GM20000 (cell line): ENCODE data around the gene SLC17A5.
"Not testable (repeated sequence)": the region's sequence is repeated elsewhere in the genome, so short reads cannot be mapped to it uniquely, and the experiment has no call there.

Experiments used
- DNase-seq: peaks from one replicate; pipeline ENCODE4 v3.0.0; 2012; ENCODE audit warnings: low spot score
- TF ChIP-seq, protein P1 (sequence below): IDR thresholded peaks from 2 replicates; pipeline ENCODE4 v1.5.1; 2012; ENCODE audit warnings: mild to moderate bottlenecking, control low read depth; ENCODE audit errors: extremely low read depth, missing control alignments

SLC17A5 gene

DNA sequence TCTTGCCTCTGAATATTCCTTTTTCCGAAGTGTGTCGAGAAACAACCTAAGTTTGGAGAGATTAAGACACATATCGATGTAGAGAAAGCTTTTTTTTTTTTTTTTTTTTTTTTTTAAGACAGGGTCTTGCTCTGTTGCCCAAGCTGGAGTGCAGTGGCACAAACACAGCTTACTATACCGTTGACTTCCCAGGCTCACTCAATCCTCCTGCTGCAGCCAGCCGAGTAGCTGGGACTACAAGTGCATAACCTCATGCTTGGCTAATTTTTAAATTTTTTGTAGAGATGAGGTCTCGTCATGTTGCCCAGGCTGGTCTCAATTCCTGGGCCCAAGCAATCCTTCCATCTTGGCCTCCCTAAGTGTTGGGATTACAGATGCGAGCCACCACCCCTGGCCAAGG lies 21.4 kb downstream of the SLC17A5 start:
- DNase-seq = no peak
- TF ChIP-seq, protein P1, sequence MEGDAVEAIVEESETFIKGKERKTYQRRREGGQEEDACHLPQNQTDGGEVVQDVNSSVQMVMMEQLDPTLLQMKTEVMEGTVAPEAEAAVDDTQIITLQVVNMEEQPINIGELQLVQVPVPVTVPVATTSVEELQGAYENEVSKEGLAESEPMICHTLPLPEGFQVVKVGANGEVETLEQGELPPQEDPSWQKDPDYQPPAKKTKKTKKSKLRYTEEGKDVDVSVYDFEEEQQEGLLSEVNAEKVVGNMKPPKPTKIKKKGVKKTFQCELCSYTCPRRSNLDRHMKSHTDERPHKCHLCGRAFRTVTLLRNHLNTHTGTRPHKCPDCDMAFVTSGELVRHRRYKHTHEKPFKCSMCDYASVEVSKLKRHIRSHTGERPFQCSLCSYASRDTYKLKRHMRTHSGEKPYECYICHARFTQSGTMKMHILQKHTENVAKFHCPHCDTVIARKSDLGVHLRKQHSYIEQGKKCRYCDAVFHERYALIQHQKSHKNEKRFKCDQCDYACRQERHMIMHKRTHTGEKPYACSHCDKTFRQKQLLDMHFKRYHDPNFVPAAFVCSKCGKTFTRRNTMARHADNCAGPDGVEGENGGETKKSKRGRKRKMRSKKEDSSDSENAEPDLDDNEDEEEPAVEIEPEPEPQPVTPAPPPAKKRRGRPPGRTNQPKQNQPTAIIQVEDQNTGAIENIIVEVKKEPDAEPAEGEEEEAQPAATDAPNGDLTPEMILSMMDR = no peak

DNA sequence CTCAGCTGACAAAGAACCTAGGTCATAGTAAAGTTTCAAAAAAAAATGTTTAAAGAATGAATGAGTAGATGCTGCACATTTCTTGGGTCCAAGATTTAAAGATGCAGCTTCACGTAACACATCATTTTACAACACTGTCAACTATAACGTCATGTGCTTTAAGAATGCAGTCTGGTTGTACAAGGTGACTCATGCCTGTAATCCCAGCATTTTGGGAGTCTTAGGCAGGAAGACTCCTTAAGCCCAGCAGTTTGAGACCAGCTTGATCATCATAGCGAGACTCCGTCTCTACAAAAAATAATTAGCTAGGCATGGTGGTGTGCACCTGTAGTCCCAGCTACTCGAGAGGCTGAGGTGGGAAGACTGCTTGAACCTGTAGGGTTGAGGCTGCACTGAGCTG lies 21.9 kb downstream of the SLC17A5 start:
- DNase-seq = no peak
- TF ChIP-seq, protein P1 = no peak

DNA sequence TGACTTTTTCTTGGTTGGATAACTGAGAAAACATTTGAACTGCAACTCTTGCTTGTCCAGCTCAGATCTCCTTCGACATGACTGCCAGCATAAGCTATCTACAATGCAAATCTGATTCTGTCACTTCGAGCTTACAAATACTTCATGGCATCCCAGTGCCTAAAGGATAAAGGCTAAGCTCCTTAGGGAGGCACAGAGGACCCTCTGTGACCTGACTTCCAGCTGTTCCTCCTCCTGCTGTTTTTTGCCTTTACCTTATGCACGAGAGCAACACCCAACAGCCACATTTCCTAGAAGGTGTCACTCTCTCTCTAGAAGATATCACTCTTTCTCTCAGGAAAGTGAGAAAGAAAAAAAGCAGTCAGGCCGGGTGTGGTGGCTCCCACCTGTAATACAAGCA lies 23.4 kb downstream of the SLC17A5 start:
- no peak for DNase-seq
- TF ChIP-seq, protein P1 = no peak

DNA sequence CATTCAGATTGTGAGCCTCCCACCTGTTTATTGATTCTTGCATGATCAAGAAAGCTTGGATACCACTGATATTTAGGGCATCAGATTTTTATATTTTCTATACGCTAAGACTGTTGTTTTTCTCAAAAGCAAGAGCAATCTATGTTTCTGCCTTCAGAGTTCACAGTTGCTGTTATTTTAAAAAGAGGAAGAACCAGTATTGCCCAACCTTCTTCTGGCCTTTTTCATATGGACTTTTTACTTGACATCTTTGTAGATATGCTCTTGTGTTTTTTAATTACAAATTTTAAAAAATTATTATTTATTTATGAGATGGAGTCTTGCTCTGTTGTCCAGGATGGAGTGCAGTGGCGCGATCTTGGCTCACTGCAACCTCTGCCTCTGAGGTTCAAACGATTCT lies 28.9 kb downstream of the SLC17A5 start:
- DNase-seq = no peak
- TF ChIP-seq, protein P1 = no peak

DNA sequence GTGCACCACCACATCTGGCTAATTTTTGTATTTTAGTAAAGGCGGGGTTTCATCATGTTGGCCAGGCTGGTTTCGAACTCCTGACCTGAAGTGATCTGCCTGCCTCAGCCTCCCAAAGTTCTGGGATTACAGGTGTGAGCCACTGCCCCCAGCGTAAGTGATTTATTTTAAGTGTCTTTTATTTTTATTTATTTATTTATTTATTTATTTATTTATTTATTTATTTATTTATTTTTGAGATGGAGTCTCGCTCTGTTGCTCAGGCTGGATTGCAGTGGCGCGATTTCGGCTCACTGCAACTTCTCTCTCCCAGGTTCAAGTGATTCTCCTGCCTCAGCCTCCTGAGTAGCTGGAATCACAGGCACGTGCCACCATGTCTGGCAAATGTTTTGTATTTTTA lies 30.3 kb downstream of the SLC17A5 start:
- not testable (repeated sequence) for DNase-seq

DNA sequence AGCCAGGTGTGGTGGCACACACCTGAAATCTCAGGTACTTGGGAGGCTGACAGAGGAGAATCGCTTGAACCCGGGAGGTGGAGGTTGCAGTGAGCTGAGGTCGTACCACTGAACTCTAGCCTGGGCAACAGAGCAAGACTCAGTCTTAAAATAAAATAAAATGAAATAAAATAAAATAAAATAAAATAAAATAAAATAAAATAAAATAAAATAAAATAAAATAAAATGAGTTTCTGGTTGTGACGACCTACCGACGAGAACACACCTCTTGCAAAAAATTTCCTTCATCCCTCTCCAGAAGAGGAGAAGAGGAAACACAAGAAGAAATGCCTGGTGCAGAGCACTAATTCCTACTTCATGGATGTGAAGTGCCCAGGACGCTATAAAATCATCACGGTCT lies 35.7 kb downstream of the SLC17A5 start:
- not testable (repeated sequence) for DNase-seq

DNA sequence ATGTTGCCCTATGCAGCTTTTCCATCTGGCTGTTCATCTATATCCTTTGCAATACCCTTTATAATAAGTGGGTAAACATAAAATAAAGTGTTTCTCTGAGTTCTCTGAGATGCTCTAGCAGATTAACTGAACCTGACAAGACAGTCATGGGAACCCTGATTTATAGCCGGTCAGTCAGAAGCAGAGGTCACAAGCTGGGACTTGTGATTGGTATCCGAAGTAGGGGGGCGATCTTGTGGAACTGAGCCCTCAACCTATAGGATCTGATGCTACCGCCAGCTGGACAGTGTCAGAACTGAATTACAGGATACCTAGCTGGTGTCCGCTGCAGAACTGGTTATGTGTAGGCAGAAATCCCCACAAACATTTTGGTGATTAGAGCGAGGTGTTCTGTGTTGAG lies 39.0 kb downstream of the SLC17A5 start:
- TF ChIP-seq, protein P1 = no peak
- DNase-seq = no peak

DNA sequence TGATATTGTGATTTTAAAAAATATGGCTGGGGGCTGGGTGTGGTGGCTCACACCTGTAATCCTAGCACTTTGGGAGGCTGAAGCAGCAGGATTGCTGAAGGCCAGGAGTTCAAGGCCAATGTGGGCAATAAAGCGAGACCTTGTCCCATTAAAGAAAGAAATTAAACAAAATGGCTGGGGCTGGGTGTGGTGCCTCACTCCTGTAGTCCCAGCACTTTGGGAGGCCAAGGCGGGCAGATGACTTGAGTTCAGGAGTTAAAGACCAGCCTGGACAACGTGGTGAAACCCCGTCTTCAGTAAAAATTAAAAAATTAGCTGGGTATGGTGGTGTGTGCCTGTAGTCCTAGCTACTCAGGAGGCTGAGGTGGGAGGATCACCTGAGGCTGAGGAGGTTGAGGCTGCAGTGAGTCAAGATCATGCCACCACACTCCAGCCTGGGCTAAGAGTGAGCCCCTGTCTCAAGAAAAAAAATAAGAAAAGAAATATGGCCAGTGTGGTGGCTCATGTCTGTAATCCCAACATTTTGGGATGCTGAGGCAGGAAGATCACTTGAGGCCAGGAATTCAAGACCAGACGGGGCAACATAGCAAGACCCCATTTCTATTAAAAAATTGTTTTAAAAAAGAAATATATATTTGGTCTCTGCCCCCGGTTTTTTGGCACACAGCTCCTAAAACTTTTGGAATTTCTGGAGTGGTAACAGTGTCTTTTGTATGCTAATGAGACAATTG lies 39.8 kb downstream of the SLC17A5 start:
- TF ChIP-seq, protein P1 = no peak
- DNase-seq = no peak
